OCI-LY1 (cell line): Measurements from ENCODE around the gene MCU.

Source experiments
- CTCF ChIP-seq: fragments of 200-600 bp; sonication (generic), shearing (Covaris generic); IDR thresholded peaks from 2 replicates; pipeline ENCODE4 v1.5.1; 2017; ENCODE audit warnings: mild to moderate bottlenecking, antibody characterized with exemption, low read length, moderate library complexity, mixed read lengths
- EZH2 ChIP-seq: fragments of 200-600 bp; sonication (generic), shearing (Covaris generic); IDR thresholded peaks from 2 replicates; pipeline ENCODE4 v1.8.0; 2017; ENCODE audit warnings: borderline replicate concordance, mixed run types, mild to moderate bottlenecking, antibody characterized with exemption, low read length, moderate library complexity, mixed read lengths

DNA sequence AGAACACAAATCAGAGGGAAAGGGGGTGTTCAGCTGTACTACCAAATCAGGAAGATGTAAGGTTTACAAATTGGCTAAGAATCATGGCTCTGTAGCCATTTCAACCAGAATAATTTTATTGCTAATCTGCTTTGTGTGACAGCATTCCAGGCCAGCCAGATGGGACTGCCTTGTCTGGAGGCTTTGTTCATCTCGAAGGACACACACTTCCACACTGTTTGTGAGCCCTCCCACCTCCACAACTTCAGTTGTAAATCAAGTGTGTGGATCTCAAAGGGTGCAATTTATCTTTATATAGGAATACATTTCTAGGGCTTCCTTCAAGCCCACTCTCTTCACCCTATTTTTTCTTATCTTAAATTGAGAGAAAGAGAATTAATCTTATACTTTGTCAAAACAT lies 194.7 kb downstream of the MCU start:
- TF ChIP-seq CTCF, result no peak
- no peak for TF ChIP-seq EZH2
